Upper lobe of left lung (tissue), 6 donors: ENCODE results near the gene RASGEF1B. TPM values are rescaled to one million over a fixed set of nuclear protein-coding genes. Genes with fewer than 3 reads are reported as not detected.

Experiments
- ATAC-seq, 2 donors: fragments of 200-7000 bp; cut with Tn5 transposase; one replicate each; pipeline ENCODE4 v1.9.1; 2022; ENCODE audit warnings: mild to moderate bottlenecking in 2 of 2, moderate library complexity in 2 of 2; ENCODE audit not compliant: low FRiP score in 2 of 2
- DNase-seq, 2 donors: peaks; one replicate each; pipeline ENCODE4 v3.0.0-alpha.2; 2019 to 2020
- H3K27ac ChIP-seq, 4 donors: fragments of 200-600 bp; sonication (generic); one replicate each; pipeline ENCODE4 v1.5.1; 2016 to 2019
- H3K27me3 ChIP-seq, 4 donors: fragments of 200-600 bp; sonication (generic); one replicate each; pipeline ENCODE4 v1.5.1; 2017 to 2019
- H3K36me3 ChIP-seq, 4 donors: fragments of 200-600 bp; sonication (generic); one replicate each; pipeline ENCODE4 v1.5.1; 2016 to 2019
- H3K4me1 ChIP-seq, 4 donors: fragments of 200-600 bp; sonication (generic); one replicate each; pipeline ENCODE4 v1.5.1; 2018 to 2019
- H3K4me3 ChIP-seq, 4 donors: fragments of 200-600 bp; sonication (generic); one replicate each; pipeline ENCODE4 v1.5.1; 2017 to 2019; ENCODE audit warnings: mild to moderate bottlenecking in 2 of 4, moderate library complexity in 1 of 4
- H3K9me3 ChIP-seq, 4 donors: fragments of 200-600 bp; sonication (generic); one replicate each; pipeline ENCODE4 v1.5.1; 2018 to 2019
- EP300 ChIP-seq, 4 donors: sonication (generic); formaldehyde crosslinking; IDR thresholded peaks; one replicate each; pipeline ENCODE4 v1.5.1; 2017; ENCODE audit warnings: antibody characterized with exemption in 4 of 4, control low read depth in 2 of 4
- POLR2A ChIP-seq, 4 donors: fragments of 450-650 bp; IDR thresholded peaks; one replicate each; pipeline ENCODE4 v1.5.1; 2016 to 2017; ENCODE audit warnings: antibody characterized with exemption in 4 of 4, mild to moderate bottlenecking in 2 of 4
- POLR2AphosphoS5 ChIP-seq, 2 donors: sonication (generic); formaldehyde crosslinking; IDR thresholded peaks; one replicate each; pipeline ENCODE4 v1.5.1; 2017; ENCODE audit warnings: antibody characterized with exemption in 2 of 2
- WGBS, 2 donors: methylation state at CpG; one replicate each; pipeline ENCODE4 v1.1.5; 2017 to 2018; 5-methylcytosine and 5-hydroxymethylcytosine counted together
- total RNA-seq, 6 donors: library from RNA; depleted of rRNA in 4 of 6; stranded (reverse); fragments of >200 nt in 4 of 6; gene quantifications; one replicate each; pipeline versions ENCODE4 v1.1.0 to v1.2.1, GENCODE V29; 2016 to 2021
- TF ChIP-seq, protein P1 (sequence below), 6 experiments: fragments of 450-650 bp in 4 of 6; fragments of 200-600 bp in 2 of 6; sonication (generic) in 2 of 6; IDR thresholded peaks; one replicate each; pipeline ENCODE4 v1.5.1; 2016 to 2019; ENCODE audit warnings: antibody characterized with exemption in 6 of 6
- donor health status: DM: no; HTN: no; CAD: no; lungs with moderate emphysema.
- donor health status: DM: no; HTN: yes; CAD: no; lungs with severe emphysema.

Gene RASGEF1B
- total RNA-seq, 6 donors from 2014 or later = 45.7 to 81.2 (median 71.4) TPM

DNA sequence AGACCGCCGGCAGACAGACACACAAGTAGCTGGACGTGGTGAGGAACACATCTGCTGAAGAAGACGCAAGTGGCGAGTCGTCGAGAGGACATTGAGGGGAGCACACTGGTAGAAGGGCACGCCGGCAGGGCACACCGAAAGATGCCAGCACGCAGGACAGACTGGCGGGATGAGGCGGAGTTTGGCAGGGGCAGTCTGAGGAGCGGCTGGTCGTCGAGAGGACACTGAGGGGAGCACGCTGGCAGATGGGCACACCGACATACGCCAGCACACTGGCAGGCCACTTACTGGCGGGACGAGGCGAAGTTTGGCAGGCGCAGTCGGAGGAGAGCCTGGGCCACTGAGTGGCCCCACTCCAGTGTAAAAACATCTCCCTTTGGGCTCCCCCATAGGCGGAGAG lies 42.1 kb downstream of the RASGEF1B start:
- no peak overlapping the region for H3K4me3 ChIP-seq
- DNase-seq = peak in 1 of 2 donors; percentile 75
- TF ChIP-seq EP300 (IDR thresholded peaks at IDR 0.05) (no peak), POLR2AphosphoS5 (IDR thresholded peaks at IDR 0.05) (no peak), POLR2A (IDR thresholded peaks at IDR 0.05) (no peak)
- TF ChIP-seq, protein P1, sequence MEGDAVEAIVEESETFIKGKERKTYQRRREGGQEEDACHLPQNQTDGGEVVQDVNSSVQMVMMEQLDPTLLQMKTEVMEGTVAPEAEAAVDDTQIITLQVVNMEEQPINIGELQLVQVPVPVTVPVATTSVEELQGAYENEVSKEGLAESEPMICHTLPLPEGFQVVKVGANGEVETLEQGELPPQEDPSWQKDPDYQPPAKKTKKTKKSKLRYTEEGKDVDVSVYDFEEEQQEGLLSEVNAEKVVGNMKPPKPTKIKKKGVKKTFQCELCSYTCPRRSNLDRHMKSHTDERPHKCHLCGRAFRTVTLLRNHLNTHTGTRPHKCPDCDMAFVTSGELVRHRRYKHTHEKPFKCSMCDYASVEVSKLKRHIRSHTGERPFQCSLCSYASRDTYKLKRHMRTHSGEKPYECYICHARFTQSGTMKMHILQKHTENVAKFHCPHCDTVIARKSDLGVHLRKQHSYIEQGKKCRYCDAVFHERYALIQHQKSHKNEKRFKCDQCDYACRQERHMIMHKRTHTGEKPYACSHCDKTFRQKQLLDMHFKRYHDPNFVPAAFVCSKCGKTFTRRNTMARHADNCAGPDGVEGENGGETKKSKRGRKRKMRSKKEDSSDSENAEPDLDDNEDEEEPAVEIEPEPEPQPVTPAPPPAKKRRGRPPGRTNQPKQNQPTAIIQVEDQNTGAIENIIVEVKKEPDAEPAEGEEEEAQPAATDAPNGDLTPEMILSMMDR (IDR thresholded peaks at IDR 0.05) = no peak
- peak; percentile 22 to 46 for ATAC-seq
- H3K27ac ChIP-seq = no peak overlapping the region
- no peaks in the 10 kb centered on the region for H3K27me3 ChIP-seq
- H3K4me1 ChIP-seq = peaks cover 0 to 3% (median 0%) of the 10 kb centered on the region in 4 donors
- no peaks in the 10 kb centered on the region for H3K9me3 ChIP-seq
- whole genome bisulfite sequencing, 2 donors = 97 to 98% methylated on average over 25 of the region's 25 CpGs
- peaks cover 11 to 89% (median 67%) of the 10 kb centered on the region in 4 donors for H3K36me3 ChIP-seq

DNA sequence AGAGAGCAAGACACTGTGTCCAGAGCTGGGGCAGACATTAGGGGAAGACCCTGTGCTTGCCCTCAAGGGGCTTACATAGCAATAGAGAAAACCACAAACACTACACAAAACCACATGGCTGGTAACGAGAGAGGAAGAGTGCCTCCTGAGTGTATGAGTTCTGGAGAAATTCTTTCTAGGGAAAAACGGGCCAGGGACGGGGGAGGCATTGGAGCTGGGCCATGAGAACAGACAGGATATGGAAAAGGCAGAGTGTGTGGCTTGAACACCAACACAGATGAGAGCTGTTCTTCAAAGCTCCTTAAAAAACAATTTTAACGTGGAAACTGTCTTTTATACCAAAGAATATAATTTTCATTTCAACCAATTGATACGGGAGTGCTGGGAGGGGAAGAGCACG lies 42.7 kb downstream of the RASGEF1B start:
- WGBS, 2 donors = 78 to 83% methylated on average over 6 of the region's 6 CpGs

DNA sequence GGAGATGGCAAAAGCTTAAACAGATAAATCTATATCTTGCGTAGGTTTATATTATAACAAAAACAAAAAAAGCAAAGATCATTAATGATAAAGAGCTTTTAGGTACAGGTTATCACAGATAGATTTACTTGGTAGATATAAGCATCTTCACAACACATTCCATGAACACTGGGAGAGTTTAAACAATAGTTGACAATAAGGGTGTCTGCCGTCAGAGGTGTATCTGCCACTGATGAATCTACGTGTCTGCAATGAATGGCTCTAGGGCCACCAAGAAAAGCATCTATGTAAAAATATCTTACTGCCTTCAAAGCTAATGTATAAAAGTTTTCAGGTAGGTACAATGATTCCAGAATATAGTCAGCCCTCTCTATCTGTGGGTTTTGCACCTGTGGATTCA lies 43.7 kb downstream of the RASGEF1B start:
- peaks cover 9 to 72% (median 56%) of the 10 kb centered on the region in 4 donors for H3K36me3 ChIP-seq
- H3K9me3 ChIP-seq = no peaks in the 10 kb centered on the region
- H3K4me1 ChIP-seq = peaks cover 0 to 3% (median 0%) of the 10 kb centered on the region in 4 donors
- 76 to 77% methylated on average over 3 of the region's 3 CpGs for WGBS, 2 donors
- no peak for TF ChIP-seq POLR2AphosphoS5 (IDR thresholded peaks at IDR 0.05)
- TF ChIP-seq, protein P1 (IDR thresholded peaks at IDR 0.05) = no peak
- no peak for TF ChIP-seq EP300 (IDR thresholded peaks at IDR 0.05)
- no peak for TF ChIP-seq POLR2A (IDR thresholded peaks at IDR 0.05)
- DNase-seq = no peak
- no peaks in the 10 kb centered on the region for H3K27me3 ChIP-seq
- no peak overlapping the region for H3K4me3 ChIP-seq
- no peak for ATAC-seq
- H3K27ac ChIP-seq = no peak overlapping the region

More for the DNA sequence above, 42.7 kb downstream of the RASGEF1B start:
- H3K27ac ChIP-seq = no peak overlapping the region
- H3K4me3 ChIP-seq = no peak overlapping the region
- H3K27me3 ChIP-seq = no peaks in the 10 kb centered on the region
- ATAC-seq = no peak
- H3K9me3 ChIP-seq = no peaks in the 10 kb centered on the region
- H3K36me3 ChIP-seq = peaks cover 11 to 83% (median 64%) of the 10 kb centered on the region in 4 donors
- H3K4me1 ChIP-seq = peaks cover 0 to 3% (median 0%) of the 10 kb centered on the region in 4 donors
- no peak for TF ChIP-seq EP300 (IDR thresholded peaks at IDR 0.05)
- TF ChIP-seq POLR2A (IDR thresholded peaks at IDR 0.05) = no peak
- TF ChIP-seq, protein P1 (IDR thresholded peaks at IDR 0.05) = no peak
- TF ChIP-seq POLR2AphosphoS5 (IDR thresholded peaks at IDR 0.05) = no peak
- DNase-seq = no peak

DNA sequence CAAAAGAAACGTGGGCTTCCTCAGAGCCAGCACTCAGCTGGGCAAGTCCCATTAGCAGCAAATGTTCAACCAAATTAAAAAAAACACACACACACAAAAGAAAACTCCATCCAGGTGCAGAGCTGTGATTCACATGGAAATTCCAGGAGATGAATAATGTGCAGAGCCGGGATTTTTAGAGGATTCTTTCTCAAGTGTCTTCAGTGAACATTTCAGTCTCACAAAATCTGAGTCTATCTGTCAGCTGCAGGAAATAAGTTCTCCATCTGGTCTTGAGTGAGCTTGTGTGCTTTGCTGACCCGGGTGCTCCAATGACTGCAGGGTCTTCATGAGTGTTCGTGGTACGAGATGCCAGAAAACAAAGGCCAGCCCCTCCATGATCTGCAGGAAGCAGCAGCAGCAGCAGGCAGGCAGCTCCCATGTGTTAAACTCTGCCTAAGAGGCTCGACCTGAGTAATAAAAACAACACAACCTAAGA lies 44.3 kb downstream of the RASGEF1B start:
- no peaks in the 10 kb centered on the region for H3K4me1 ChIP-seq
- no peak overlapping the region for H3K27ac ChIP-seq
- no peak for TF ChIP-seq POLR2AphosphoS5 (IDR thresholded peaks at IDR 0.05)
- TF ChIP-seq, protein P1 (IDR thresholded peaks at IDR 0.05) = no peak
- no peak for TF ChIP-seq POLR2A (IDR thresholded peaks at IDR 0.05)
- TF ChIP-seq EP300 (IDR thresholded peaks at IDR 0.05) = no peak
- ATAC-seq (no peak), DNase-seq (no peak)
- H3K27me3 ChIP-seq = no peaks in the 10 kb centered on the region
- H3K9me3 ChIP-seq = no peaks in the 10 kb centered on the region
- H3K36me3 ChIP-seq = peaks cover 7 to 66% (median 53%) of the 10 kb centered on the region in 4 donors
- WGBS, 2 donors = 49 to 57% methylated on average over 6 of the region's 6 CpGs
- no peak overlapping the region for H3K4me3 ChIP-seq

DNA sequence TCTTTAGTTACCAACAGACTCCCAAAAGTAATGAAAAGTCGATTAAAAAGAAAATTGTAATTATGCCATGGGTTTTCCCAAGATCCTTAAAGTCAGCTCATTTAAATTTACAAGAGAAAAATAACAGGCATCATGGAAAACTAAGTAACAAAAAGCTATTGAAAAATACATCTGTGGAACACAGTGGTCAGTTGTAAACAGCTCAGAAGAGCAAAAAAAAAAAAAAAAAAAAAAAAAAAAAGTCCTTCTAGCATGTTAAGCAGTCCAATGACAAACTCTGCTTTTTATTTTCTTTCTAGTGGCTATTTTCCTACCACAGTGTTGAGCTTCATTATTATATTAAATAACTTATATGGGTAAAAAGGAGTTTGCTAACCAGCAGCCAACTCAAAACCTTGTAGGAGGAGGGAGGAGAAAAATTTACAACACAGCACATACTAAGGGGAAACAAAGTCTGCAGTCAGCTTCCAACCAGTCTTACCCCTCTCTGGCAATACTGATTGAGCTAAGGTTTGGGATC lies 44.9 kb downstream of the RASGEF1B start:
- ATAC-seq (no peak), DNase-seq (no peak)
- 86 to 89% methylated on average over 1 of the region's 1 CpG for WGBS, 2 donors

More for the DNA sequence above, 44.9 kb downstream of the RASGEF1B start:
- no peak overlapping the region for H3K4me3 ChIP-seq
- H3K27ac ChIP-seq = no peak overlapping the region
- no peaks in the 10 kb centered on the region for H3K4me1 ChIP-seq
- no peaks in the 10 kb centered on the region for H3K9me3 ChIP-seq
- peaks cover 3 to 61% (median 47%) of the 10 kb centered on the region in 4 donors for H3K36me3 ChIP-seq
- H3K27me3 ChIP-seq = no peaks in the 10 kb centered on the region
- TF ChIP-seq POLR2A (IDR thresholded peaks at IDR 0.05) (no peak), POLR2AphosphoS5 (IDR thresholded peaks at IDR 0.05) (no peak), EP300 (IDR thresholded peaks at IDR 0.05) (no peak)
- TF ChIP-seq, protein P1 (IDR thresholded peaks at IDR 0.05) = no peak
